Measurements from ENCODE around the gene CHD5. TPM values are rescaled to one million over a fixed set of nuclear protein-coding genes. Genes with fewer than 3 reads are reported as not detected.

Gene CHD5
- total RNA-seq, 1 experiment from 2014 or later, result 1.6 TPM

DNA sequence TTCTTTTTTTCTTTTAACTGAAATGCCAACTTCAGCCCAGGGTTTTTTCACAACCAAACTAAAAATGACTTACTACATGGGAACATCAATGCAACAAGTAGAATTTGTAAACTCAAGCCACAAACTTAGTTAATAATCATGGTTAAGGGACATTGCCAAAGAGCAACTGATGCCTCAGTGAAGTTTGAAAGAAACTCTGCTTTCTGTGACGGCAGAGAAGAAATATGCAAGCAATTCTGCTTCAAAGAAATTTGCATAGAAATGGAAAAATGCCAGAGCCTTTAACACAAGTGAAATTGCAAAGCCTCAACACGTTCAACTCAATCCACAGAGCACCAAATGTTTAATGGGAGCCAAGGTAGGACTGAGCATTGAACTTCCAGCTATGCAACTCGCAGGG, 5.0 kb upstream of the CHD5 start:
- no peak overlapping the region for H2AK5ac ChIP-seq (ENCODE audit: insufficient read length, low read length)
- H3K18ac ChIP-seq (ENCODE audit: insufficient read length, low read depth, low read length), result no peak overlapping the region
- H3T11ph ChIP-seq (ENCODE audit: low read length), result no peak overlapping the region
- H3K79me2 ChIP-seq (ENCODE audit: insufficient read depth, low read length), result peaks cover 2% of the 10 kb centered on the region; the same call in 1 of the 2 replicates
- H3K27ac ChIP-seq (ENCODE audit: insufficient read length, low read depth, low read length), result no peak overlapping the region
- H3K27ac Mint-ChIP-seq, result no peak overlapping the region
- no CpG with 5 or more reads among the region's 3 CpGs for WGBS (ENCODE audit: extremely low coverage, insufficient read length, low lambda C conversion rate)
- H3K56ac ChIP-seq (ENCODE audit: insufficient read length, low read depth, low read length), result no peak overlapping the region
- no peak overlapping the region for H3K23ac ChIP-seq (ENCODE audit: insufficient read length, low read depth, low read length)
- no peak overlapping the region for H4K5ac ChIP-seq (ENCODE audit: insufficient read length, low read depth, low read length)
- H3K27me3 Mint-ChIP-seq (ENCODE audit: low read depth), result peaks cover 33% of the 10 kb centered on the region
- H3K4me2 ChIP-seq (ENCODE audit: insufficient read depth, insufficient read length, low read length), result peak overlapping the region; percentile 15
- no peak overlapping the region for H2BK5ac ChIP-seq (ENCODE audit: insufficient read length, low read length)
- no peaks in the 10 kb centered on the region for H4K20me1 ChIP-seq (ENCODE audit: control insufficient read depth, insufficient read depth, insufficient read length)
- H3K9ac ChIP-seq (ENCODE audit: extremely low read depth, insufficient read length, low read length), result no peak overlapping the region
- H4K8ac ChIP-seq (replicated peaks; ENCODE audit: insufficient read length, low read depth, low read length), result no peak overlapping the region
- no peak overlapping the region for H2BK120ac ChIP-seq (ENCODE audit: low read depth, low read length, poor library complexity, severe bottlenecking)
- H3K4me1 ChIP-seq (ENCODE audit: insufficient read depth, low read length), result peaks cover 4% of the 10 kb centered on the region; the same call in 1 of the 2 replicates
- no peaks in the 10 kb centered on the region; the same call in 1 of the 2 replicates for H3K27me3 ChIP-seq (ENCODE audit: insufficient read depth, low read length)
- no peaks in the 10 kb centered on the region for H3K23me2 ChIP-seq (ENCODE audit: insufficient read length, low read depth, low read length, poor library complexity, severe bottlenecking)
- H2AFZ ChIP-seq (ENCODE audit: low read length), result no peak overlapping the region
- TF ChIP-seq CTCF (conservative IDR thresholded peaks at IDR 0.05), result no peak
- H2BK12ac ChIP-seq (ENCODE audit: insufficient read length, low read depth, low read length), result no peak overlapping the region
- H2BK20ac ChIP-seq (ENCODE audit: low read depth, low read length, poor library complexity, severe bottlenecking), result no peak overlapping the region
- no peaks in the 10 kb centered on the region for H3K79me1 ChIP-seq (ENCODE audit: insufficient read depth, low read depth, low read length, poor library complexity, severe bottlenecking)
- peaks cover 24 to 53% (median 36%) of the 10 kb centered on the region in 3 experiments; a peak in 6 of 7 replicates for H3K36me3 Mint-ChIP-seq (ENCODE audit: insufficient read depth in 1 of 3, low read depth in 3 of 3)
- no peak for DNase-seq
- H3K14ac ChIP-seq (ENCODE audit: insufficient read depth, low read length), result no peak overlapping the region
- no peak overlapping the region for H4K91ac ChIP-seq (ENCODE audit: insufficient read length, low read depth, low read length)
- no peak overlapping the region for H3K4me3 Mint-ChIP-seq
- H2BK15ac ChIP-seq (ENCODE audit: low read depth, low read length), result no peak overlapping the region
- no peaks in the 10 kb centered on the region for H3K9me3 Mint-ChIP-seq
- H3K4me1 Mint-ChIP-seq, result peaks cover 39 to 43% of the 10 kb centered on the region in 2 experiments
- no peaks in the 10 kb centered on the region for H3K9me3 ChIP-seq (ENCODE audit: control insufficient read depth, low read depth, low read length)
- H3K4ac ChIP-seq (ENCODE audit: low read depth, low read length), result no peak overlapping the region
